Activated CD8-positive, alpha-beta memory T cell treated with anti-CD3 and anti-CD28 coated beads for 1 hour (primary cell): ENCODE data around the gene TXNDC11.

ENCODE experiments used
- DNase-seq, 2 donors: peaks; one replicate each; pipeline ENCODE4 v3.0.0-alpha.2; 2020; ENCODE audit warnings: low read depth in 1 of 2; ENCODE audit errors: extremely low read depth in 1 of 2

The TXNDC11 gene

DNA sequence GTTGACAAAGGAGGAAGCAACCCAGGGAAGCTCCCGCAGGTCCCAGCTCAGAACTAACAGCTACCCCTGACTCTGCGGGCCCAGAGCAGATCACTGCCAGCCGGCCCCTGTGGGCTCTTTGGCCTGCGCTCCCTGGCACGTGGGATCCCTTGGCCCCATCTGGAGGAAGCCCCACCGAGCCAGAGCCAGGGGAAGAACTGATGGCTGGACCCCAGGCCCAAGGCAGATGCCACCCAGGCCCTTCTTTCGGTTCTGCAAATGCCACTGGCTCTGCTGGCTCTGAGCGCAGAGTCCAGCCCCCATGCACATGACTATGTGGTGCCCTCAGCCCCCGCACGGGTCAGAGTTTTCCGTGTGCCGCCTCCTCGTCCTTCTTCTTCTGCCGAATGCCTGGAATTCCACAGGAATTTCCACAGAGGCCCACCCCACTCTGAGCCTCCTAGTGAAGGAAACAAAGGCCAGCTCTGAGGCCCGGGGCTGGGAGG lies 110.2 kb downstream of the TXNDC11 start:
- no peak for DNase-seq

- no peak for DNase-seq
Measured at GRCh38 chr16:11631214-11631613, 111.4 kb downstream of the TXNDC11 start.

GRCh38 chr16:11630768-11631056 lies 111.9 kb downstream of the TXNDC11 start:
- no peak for DNase-seq

- DNase-seq, result no peak
Measured at GRCh38 chr16:11630046-11630767, 112.5 kb downstream of the TXNDC11 start.
